Natural killer cell (primary cell): Measurements from ENCODE around the gene NGFR. TPM values are rescaled to one million over a fixed set of nuclear protein-coding genes. Genes with fewer than 3 reads are reported as not detected.

Experiments
- ATAC-seq, 3 donors: fragments of 150-1000 bp in 2 of 3; fragments of 200-7000 bp in 1 of 3; cut with Tn5 transposase; 1 replicate in 1 of 3; 2 replicates in 2 of 3; pipeline ENCODE4 v1.10.0; 2021; ENCODE audit warnings: mild to moderate bottlenecking in 2 of 3, moderate library complexity in 2 of 3
- DNase-seq, 2 donors: peaks; one replicate each; pipeline versions ENCODE4 v3.0.0 to v3.0.0-alpha.2; 2013 to 2021; ENCODE audit warnings: mixed read lengths in 1 of 2
- H3K27ac ChIP-seq: one replicate; pipeline ENCODE4 v1.5.1; 2013; ENCODE audit warnings: mild to moderate bottlenecking, low read length
- H3K27me3 ChIP-seq: one replicate; pipeline ENCODE4 v1.6.1; 2013; ENCODE audit warnings: low read length; ENCODE audit not compliant: control insufficient read depth, insufficient read depth
- H3K36me3 ChIP-seq: one replicate; pipeline ENCODE4 v1.6.1; 2013; ENCODE audit warnings: low read length; ENCODE audit not compliant: control insufficient read depth, insufficient read depth
- H3K4me1 ChIP-seq: one replicate; pipeline ENCODE4 v1.6.1; 2013; ENCODE audit warnings: low read length; ENCODE audit not compliant: control insufficient read depth, insufficient read depth
- H3K4me3 ChIP-seq: one replicate; pipeline ENCODE4 v1.5.1; 2013; ENCODE audit warnings: low read length
- H3K9me3 ChIP-seq: one replicate; pipeline ENCODE4 v1.6.1; 2013; ENCODE audit warnings: low read length; ENCODE audit not compliant: control insufficient read depth, insufficient read depth
- H3K27ac Mint-ChIP-seq, 2 donors: one replicate each; pipeline ENCODE4 v1.8.0; 2022; ENCODE audit warnings: mild to moderate bottlenecking in 2 of 2, mixed read lengths in 2 of 2, moderate library complexity in 1 of 2
- H3K27me3 Mint-ChIP-seq, 2 donors: one replicate each; pipeline ENCODE4 v1.8.0; 2022; ENCODE audit warnings: low read depth in 2 of 2, mixed read lengths in 2 of 2
- H3K36me3 Mint-ChIP-seq: one replicate; pipeline ENCODE4 v1.8.0; 2022; ENCODE audit warnings: mixed read lengths
- H3K4me1 Mint-ChIP-seq, 2 donors: one replicate each; pipeline ENCODE4 v1.8.0; 2022; ENCODE audit warnings: mixed read lengths in 2 of 2
- H3K4me3 Mint-ChIP-seq: one replicate; pipeline ENCODE4 v1.8.0; 2022; ENCODE audit warnings: mild to moderate bottlenecking, moderate library complexity, mixed read lengths
- H3K9me3 Mint-ChIP-seq, 2 donors: one replicate each; pipeline ENCODE4 v1.8.0; 2022; ENCODE audit warnings: mixed read lengths in 2 of 2
- WGBS: methylation state at CpG from one replicate; pipeline ENCODE4 v1.1.7; 2013; ENCODE audit warnings: missing lambda C conversion rate; ENCODE audit not compliant: insufficient coverage; 5-methylcytosine and 5-hydroxymethylcytosine counted together
- intact Hi-C: fragments of 100-400 bp; cut with micrococcal nuclease; formaldehyde crosslinking; loops from one replicate; pipeline ENCODE4 v1.14.2; 2022
- total RNA-seq, 4 donors: library from RNA; stranded (reverse); fragments of 120-200 nt in 1 of 4; gene quantifications; one replicate each; pipeline versions ENCODE4 v1.2.3 to v1.2.4, GENCODE V29; 2013 to 2022
- TF ChIP-seq, protein P1 (sequence below): fragments of 200-600 bp; IDR thresholded peaks from one replicate; pipeline ENCODE4 v1.8.0; 2022; ENCODE audit warnings: antibody characterized with exemption

NGFR gene
- total RNA-seq, 3 donors from 2014 or later (not counting 1 experiment from before 2014, with no cell fraction given) = 0.91 to 1.8 (median 1.2) TPM

DNA sequence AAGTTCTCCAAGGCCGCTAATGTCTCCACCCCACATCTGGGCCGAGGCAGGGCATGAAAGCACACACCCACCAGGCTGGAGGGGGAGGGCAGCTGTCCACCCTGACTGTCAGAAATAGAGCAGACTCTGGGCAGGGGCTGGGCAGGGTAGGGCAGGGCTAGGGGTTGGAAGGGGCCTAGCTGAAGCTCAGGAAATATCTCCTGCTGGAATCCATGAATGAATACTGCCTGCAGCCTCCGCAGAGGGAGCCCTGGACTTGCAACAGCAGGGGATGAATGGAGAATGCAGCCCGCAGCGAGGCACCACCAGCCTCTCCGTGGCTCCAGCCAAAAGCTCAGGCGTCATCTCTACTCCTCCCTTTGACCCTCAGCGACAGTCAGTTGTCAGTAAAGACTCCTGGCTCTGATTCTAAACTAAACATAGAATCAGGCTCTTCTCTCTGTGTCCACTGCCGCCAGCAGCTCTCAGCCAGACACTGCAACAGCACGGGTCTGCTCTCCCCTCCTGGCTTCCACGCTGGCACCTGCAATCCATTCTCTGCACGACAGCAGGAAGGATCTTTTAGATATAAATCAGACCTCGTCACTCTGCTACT, 23.9 kb upstream of the NGFR start:
- H3K9me3 Mint-ChIP-seq = no peaks in the 10 kb centered on the region
- 32% methylated on average over 13 of the region's 13 CpGs for WGBS
- H3K4me3 Mint-ChIP-seq = no peak overlapping the region
- H3K27ac Mint-ChIP-seq = no peak overlapping the region
- no peaks in the 10 kb centered on the region for H3K36me3 Mint-ChIP-seq
- ATAC-seq = no peak
- intact Hi-C loops = no loop called here
- Histone ChIP-seq H3K4me3 (no peak overlapping the region), H3K4me1 (peaks cover 11% of the 10 kb centered on the region), H3K27ac (no peak overlapping the region), H3K36me3 (no peaks in the 10 kb centered on the region), H3K27me3 (peaks cover 37% of the 10 kb centered on the region), H3K9me3 (no peaks in the 10 kb centered on the region)
- no peaks in the 10 kb centered on the region for H3K4me1 Mint-ChIP-seq
- no peak for DNase-seq
- TF ChIP-seq, protein P1, sequence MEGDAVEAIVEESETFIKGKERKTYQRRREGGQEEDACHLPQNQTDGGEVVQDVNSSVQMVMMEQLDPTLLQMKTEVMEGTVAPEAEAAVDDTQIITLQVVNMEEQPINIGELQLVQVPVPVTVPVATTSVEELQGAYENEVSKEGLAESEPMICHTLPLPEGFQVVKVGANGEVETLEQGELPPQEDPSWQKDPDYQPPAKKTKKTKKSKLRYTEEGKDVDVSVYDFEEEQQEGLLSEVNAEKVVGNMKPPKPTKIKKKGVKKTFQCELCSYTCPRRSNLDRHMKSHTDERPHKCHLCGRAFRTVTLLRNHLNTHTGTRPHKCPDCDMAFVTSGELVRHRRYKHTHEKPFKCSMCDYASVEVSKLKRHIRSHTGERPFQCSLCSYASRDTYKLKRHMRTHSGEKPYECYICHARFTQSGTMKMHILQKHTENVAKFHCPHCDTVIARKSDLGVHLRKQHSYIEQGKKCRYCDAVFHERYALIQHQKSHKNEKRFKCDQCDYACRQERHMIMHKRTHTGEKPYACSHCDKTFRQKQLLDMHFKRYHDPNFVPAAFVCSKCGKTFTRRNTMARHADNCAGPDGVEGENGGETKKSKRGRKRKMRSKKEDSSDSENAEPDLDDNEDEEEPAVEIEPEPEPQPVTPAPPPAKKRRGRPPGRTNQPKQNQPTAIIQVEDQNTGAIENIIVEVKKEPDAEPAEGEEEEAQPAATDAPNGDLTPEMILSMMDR = no peak
- peaks cover 46 to 48% of the 10 kb centered on the region in 2 donors for H3K27me3 Mint-ChIP-seq

DNA sequence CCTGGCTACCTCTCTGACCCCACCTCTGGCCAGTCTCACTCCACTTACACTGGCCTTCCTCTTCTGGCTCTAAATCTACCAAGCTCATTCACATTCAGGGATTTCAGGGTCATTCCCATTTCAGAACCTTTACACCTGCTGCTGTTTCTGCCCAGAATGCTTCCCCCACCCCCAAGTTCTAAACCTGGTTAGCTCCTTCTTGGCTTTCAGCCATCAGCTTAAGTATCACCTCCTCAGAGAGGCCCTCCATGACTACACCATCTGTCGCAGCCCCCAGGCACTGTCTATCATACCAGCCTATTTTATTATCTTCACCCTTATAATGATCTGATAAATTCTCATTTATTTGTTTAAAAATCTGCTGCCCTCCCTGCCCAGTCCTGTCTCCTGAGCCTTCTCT, 23.3 kb upstream of the NGFR start:
- Mint-ChIP-seq H3K27me3 (peaks cover 44 to 48% of the 10 kb centered on the region in 2 donors), H3K4me1 (no peaks in the 10 kb centered on the region), H3K36me3 (no peaks in the 10 kb centered on the region), H3K4me3 (no peak overlapping the region), H3K9me3 (no peaks in the 10 kb centered on the region), H3K27ac (no peak overlapping the region)
- DNase-seq = no peak
- Histone ChIP-seq H3K36me3 (no peaks in the 10 kb centered on the region), H3K27ac (no peak overlapping the region), H3K4me1 (peaks cover 11% of the 10 kb centered on the region), H3K4me3 (no peak overlapping the region), H3K27me3 (peaks cover 37% of the 10 kb centered on the region), H3K9me3 (no peaks in the 10 kb centered on the region)
- WGBS = 87% methylated on average over 1 of the region's 1 CpG
- TF ChIP-seq, protein P1 = no peak
- intact Hi-C loops = no loop called here
- no peak for ATAC-seq

DNA sequence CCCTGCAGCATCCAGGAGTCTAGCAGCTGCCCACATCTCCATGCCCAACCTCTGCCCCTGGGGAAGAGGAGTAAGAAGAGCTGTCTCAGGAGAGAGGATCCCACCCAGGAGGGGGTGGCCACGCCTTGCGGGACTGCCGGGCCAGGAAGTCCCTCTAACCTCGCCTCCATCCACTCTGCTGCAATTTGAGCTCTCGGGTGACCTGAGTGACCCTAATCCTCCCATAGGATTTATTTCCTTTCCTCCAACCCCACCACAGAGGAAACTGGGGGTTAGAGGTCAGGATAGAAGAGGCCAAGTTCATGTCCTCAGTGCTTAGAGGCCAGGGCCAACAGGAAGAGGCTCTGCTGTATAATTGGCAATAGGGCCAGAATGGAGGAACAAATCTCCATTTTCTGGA, 22.6 kb upstream of the NGFR start:
- H3K36me3 ChIP-seq = no peaks in the 10 kb centered on the region
- ATAC-seq (no peak), DNase-seq (no peak)
- peaks cover 37% of the 10 kb centered on the region for H3K27me3 ChIP-seq
- H3K4me1 ChIP-seq = peaks cover 11% of the 10 kb centered on the region
- whole genome bisulfite sequencing = 80% methylated on average over 5 of the region's 5 CpGs
- no peaks in the 10 kb centered on the region for H3K36me3 Mint-ChIP-seq
- H3K27me3 Mint-ChIP-seq = peaks cover 47 to 48% of the 10 kb centered on the region in 2 donors
- H3K27ac Mint-ChIP-seq = no peak overlapping the region
- H3K4me1 Mint-ChIP-seq = no peaks in the 10 kb centered on the region
- H3K4me3 ChIP-seq = no peak overlapping the region
- no peaks in the 10 kb centered on the region for H3K9me3 Mint-ChIP-seq
- no peaks in the 10 kb centered on the region for H3K9me3 ChIP-seq
- H3K4me3 Mint-ChIP-seq = no peak overlapping the region
- TF ChIP-seq, protein P1 = no peak
- intact Hi-C loops = no loop called here
- H3K27ac ChIP-seq = no peak overlapping the region
